Liver (tissue), 2 donors: ENCODE measurements around the gene CHADL.

Experiments
- TF ChIP-seq, protein P1 (sequence below): fragments of 150-350 bp; IDR thresholded peaks from 2 replicates; pipeline ENCODE4 v1.5.1; 2017; ENCODE audit warnings: improper control_type of control experiment, low read depth, low read length; ENCODE audit not compliant: missing input control
- TF ChIP-seq, protein P2 (sequence below): IDR thresholded peaks from 2 replicates; pipeline ENCODE4 v1.6.1; 2016; ENCODE audit warnings: antibody characterized with exemption
- TF ChIP-seq, protein P3 (sequence below): IDR thresholded peaks from 2 replicates; pipeline ENCODE4 v1.6.1; 2016; ENCODE audit warnings: antibody characterized with exemption, mild to moderate bottlenecking
- donor health status: healthy.

DNA sequence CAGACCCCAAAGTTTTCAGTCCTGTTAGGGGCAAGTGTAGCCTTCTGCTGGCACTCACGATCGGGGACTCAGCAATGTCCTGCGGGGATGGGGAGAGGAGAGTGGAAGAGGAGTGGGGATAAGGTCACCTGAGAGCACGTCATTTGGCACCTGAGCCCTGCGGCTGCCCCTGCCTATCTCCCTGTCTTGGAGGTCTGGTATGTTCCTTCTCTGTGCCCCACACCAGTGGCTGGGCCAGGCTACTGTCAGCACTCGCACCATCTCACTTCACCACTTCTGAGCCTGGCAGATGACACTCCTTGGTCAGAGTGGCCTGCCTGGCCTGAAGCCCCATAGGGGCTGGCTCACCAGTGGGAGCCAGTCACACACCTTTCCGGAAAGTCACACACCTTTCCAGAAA lies 20.1 kb upstream of the CHADL start:
- TF ChIP-seq, protein P1, sequence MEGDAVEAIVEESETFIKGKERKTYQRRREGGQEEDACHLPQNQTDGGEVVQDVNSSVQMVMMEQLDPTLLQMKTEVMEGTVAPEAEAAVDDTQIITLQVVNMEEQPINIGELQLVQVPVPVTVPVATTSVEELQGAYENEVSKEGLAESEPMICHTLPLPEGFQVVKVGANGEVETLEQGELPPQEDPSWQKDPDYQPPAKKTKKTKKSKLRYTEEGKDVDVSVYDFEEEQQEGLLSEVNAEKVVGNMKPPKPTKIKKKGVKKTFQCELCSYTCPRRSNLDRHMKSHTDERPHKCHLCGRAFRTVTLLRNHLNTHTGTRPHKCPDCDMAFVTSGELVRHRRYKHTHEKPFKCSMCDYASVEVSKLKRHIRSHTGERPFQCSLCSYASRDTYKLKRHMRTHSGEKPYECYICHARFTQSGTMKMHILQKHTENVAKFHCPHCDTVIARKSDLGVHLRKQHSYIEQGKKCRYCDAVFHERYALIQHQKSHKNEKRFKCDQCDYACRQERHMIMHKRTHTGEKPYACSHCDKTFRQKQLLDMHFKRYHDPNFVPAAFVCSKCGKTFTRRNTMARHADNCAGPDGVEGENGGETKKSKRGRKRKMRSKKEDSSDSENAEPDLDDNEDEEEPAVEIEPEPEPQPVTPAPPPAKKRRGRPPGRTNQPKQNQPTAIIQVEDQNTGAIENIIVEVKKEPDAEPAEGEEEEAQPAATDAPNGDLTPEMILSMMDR = no peak
- TF ChIP-seq, protein P2, sequence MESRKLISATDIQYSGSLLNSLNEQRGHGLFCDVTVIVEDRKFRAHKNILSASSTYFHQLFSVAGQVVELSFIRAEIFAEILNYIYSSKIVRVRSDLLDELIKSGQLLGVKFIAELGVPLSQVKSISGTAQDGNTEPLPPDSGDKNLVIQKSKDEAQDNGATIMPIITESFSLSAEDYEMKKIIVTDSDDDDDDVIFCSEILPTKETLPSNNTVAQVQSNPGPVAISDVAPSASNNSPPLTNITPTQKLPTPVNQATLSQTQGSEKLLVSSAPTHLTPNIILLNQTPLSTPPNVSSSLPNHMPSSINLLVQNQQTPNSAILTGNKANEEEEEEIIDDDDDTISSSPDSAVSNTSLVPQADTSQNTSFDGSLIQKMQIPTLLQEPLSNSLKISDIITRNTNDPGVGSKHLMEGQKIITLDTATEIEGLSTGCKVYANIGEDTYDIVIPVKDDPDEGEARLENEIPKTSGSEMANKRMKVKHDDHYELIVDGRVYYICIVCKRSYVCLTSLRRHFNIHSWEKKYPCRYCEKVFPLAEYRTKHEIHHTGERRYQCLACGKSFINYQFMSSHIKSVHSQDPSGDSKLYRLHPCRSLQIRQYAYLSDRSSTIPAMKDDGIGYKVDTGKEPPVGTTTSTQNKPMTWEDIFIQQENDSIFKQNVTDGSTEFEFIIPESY = no peak
- TF ChIP-seq, protein P3, sequence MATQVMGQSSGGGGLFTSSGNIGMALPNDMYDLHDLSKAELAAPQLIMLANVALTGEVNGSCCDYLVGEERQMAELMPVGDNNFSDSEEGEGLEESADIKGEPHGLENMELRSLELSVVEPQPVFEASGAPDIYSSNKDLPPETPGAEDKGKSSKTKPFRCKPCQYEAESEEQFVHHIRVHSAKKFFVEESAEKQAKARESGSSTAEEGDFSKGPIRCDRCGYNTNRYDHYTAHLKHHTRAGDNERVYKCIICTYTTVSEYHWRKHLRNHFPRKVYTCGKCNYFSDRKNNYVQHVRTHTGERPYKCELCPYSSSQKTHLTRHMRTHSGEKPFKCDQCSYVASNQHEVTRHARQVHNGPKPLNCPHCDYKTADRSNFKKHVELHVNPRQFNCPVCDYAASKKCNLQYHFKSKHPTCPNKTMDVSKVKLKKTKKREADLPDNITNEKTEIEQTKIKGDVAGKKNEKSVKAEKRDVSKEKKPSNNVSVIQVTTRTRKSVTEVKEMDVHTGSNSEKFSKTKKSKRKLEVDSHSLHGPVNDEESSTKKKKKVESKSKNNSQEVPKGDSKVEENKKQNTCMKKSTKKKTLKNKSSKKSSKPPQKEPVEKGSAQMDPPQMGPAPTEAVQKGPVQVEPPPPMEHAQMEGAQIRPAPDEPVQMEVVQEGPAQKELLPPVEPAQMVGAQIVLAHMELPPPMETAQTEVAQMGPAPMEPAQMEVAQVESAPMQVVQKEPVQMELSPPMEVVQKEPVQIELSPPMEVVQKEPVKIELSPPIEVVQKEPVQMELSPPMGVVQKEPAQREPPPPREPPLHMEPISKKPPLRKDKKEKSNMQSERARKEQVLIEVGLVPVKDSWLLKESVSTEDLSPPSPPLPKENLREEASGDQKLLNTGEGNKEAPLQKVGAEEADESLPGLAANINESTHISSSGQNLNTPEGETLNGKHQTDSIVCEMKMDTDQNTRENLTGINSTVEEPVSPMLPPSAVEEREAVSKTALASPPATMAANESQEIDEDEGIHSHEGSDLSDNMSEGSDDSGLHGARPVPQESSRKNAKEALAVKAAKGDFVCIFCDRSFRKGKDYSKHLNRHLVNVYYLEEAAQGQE = no peak
